ENCODE measurements around the gene TMEM229B.

The TMEM229B gene

DNA sequence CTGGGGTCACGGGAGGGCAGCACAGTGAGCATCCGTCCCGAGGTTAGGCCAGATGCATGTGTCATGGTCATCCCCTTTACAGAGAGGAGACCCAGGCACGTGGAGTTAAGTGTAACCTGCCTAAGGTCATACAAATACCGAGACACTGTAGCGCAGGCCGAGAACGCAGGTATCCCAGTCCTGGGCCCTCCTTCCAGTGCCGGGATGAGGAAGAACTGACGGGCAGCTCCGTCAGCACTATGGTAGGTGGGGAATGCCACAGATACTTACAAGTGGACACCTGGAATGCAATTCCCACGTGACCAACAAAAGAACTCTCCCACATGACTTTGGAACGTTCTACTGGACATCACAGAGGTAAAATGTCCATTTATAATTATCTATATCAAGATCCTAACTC lies 8.7 kb upstream of the TMEM229B start:
- H3K27me3 ChIP-seq (ENCODE audit: low read depth, low read length), result no peaks in the 10 kb centered on the region
- no peak overlapping the region for H3K4me3 ChIP-seq (ENCODE audit: low read depth in 1 of 2, low read length in 2 of 2)
- no peaks in the 10 kb centered on the region for H3K4me1 ChIP-seq (ENCODE audit: control insufficient read depth in 1 of 2, insufficient read depth in 2 of 2, low read length in 2 of 2)
- no peak overlapping the region for H3K27ac ChIP-seq (ENCODE audit: low read length)
- H3K36me3 ChIP-seq (ENCODE audit: control insufficient read depth in 1 of 2, insufficient read depth in 2 of 2, low read length in 2 of 2), result no peaks in the 10 kb centered on the region
- peaks cover 0 to 10% of the 10 kb centered on the region in 2 donors for H3K9me3 ChIP-seq (ENCODE audit: control insufficient read depth in 1 of 2, low read length in 2 of 2)

DNA sequence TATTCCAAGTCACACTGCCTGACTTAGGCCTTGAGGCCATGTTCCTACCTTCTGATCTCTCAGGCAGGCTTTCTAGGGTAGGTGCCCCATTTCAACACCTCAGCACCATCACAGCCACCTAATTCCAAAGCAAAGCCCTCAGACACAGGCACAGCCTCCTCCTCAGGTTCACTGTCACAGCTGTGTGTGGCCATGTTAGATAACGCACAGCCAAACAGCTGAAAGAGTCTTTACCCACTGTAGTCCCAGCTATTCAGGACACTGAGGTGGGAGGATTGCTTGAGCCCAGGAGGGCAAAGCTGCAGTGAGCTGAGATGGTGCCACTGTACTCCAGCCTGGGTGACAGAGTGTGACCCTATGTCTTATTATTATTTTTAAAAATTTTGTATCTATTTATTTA lies 7.3 kb upstream of the TMEM229B start:
- Histone ChIP-seq H3K4me3 (ENCODE audit: low read depth in 1 of 2, low read length in 2 of 2) (no peak overlapping the region), H3K27ac (ENCODE audit: low read length) (no peak overlapping the region), H3K27me3 (ENCODE audit: low read depth, low read length) (no peaks in the 10 kb centered on the region), H3K9me3 (ENCODE audit: control insufficient read depth in 1 of 2, low read length in 2 of 2) (peaks cover 0 to 10% of the 10 kb centered on the region in 2 donors), H3K4me1 (ENCODE audit: control insufficient read depth in 1 of 2, insufficient read depth in 2 of 2, low read length in 2 of 2) (no peaks in the 10 kb centered on the region), H3K36me3 (ENCODE audit: control insufficient read depth in 1 of 2, insufficient read depth in 2 of 2, low read length in 2 of 2) (no peaks in the 10 kb centered on the region)

DNA sequence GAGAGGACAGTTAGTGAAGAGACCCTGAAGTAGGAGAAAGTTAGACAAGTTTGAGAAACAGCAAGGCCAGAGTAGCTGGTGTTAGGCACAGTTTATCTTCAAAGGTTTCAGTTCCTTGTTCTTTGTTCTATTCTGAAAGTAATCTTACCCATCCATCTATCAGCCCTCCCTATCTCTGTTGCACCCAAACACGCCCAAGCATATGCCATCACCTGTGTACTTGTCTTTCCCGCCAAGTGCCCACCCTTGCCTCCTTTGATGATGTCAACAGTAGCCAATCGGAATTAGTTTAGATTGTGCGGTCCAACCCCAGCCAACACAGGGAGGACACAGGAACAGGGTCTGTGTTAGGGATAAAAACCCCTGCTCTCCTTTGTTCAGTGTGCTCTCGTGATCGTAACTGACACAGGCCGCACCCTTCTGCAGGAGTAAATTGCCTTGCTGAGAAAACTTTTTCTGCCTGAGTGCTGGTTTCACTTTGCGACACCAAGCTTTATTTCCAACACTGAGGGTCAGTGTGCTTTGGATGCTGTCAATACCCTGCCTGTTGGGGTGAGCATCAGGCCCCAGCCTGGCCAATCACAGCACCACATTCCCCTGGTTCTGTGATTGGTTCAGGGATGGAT lies 4.7 kb upstream of the TMEM229B start:
- Histone ChIP-seq H3K27me3 (ENCODE audit: low read depth, low read length) (no peaks in the 10 kb centered on the region), H3K9me3 (ENCODE audit: control insufficient read depth in 1 of 2, low read length in 2 of 2) (peaks cover 0 to 10% of the 10 kb centered on the region in 2 donors), H3K4me3 (ENCODE audit: low read depth in 1 of 2, low read length in 2 of 2) (no peak overlapping the region), H3K27ac (ENCODE audit: low read length) (no peak overlapping the region), H3K36me3 (ENCODE audit: control insufficient read depth in 1 of 2, insufficient read depth in 2 of 2, low read length in 2 of 2) (no peaks in the 10 kb centered on the region), H3K4me1 (ENCODE audit: control insufficient read depth in 1 of 2, insufficient read depth in 2 of 2, low read length in 2 of 2) (no peaks in the 10 kb centered on the region)

DNA sequence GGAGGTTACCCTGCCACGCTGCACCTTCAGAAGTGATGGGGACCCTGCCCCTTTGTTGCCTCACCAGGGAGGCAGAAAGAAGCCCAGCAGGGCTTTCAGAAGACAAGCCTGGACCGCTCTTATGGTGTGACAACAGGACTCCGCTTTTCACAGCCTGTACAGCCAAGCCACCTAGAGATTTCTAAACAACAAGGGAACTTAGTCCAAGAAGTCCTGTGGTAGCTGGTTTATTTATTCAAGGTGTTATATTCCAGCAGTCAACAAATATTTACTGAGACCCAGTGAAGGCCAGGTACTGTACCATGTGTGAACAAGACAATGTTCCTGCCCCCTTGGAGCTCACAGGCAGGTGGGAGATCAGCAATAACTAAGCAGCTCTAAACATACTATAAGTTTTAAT lies 4.0 kb upstream of the TMEM229B start:
- Histone ChIP-seq H3K4me1 (ENCODE audit: control insufficient read depth in 1 of 2, insufficient read depth in 2 of 2, low read length in 2 of 2) (no peaks in the 10 kb centered on the region), H3K36me3 (ENCODE audit: control insufficient read depth in 1 of 2, insufficient read depth in 2 of 2, low read length in 2 of 2) (no peaks in the 10 kb centered on the region), H3K27me3 (ENCODE audit: low read depth, low read length) (no peaks in the 10 kb centered on the region), H3K27ac (ENCODE audit: low read length) (no peak overlapping the region), H3K4me3 (ENCODE audit: low read depth in 1 of 2, low read length in 2 of 2) (no peak overlapping the region), H3K9me3 (ENCODE audit: control insufficient read depth in 1 of 2, low read length in 2 of 2) (peaks cover 0 to 10% of the 10 kb centered on the region in 2 donors)

DNA sequence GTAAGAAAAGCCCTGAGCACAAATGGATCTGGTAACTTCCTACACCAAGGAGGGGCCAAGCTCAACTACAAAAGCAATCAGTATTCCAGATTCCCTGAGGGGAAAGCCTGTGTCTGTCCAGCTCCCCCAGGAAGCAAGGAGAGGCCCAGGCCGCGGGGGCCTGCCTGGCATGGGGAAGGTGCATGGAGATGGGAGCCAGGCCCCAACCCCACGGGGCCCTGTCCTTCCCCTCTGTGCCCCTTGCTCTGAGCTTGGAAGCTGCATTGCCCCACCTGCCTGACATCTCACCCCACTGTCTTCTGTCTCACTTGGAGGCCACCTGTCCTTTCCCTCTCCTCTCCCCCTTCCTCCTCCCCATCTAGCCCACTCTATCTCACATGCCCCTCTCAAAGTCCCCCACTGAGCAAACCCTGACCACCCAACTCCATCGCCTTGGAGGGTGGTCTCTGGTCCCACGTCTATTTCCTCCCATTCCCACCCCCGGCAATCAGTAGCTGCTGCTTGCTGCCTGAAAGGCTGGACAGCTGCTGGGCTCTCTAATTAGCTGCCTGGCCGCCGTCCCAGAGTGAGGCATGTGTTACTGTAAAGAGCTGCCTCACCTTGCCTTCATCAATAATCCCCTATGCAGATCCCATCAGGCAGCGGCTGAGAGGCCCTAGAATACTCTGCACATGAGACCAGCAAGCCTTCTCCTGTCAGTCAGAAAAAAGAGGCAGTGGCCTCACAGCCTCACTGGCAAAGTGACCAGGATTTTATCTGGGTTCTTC lies 3.4 kb upstream of the TMEM229B start:
- no peaks in the 10 kb centered on the region for H3K27me3 ChIP-seq (ENCODE audit: low read depth, low read length)
- no peaks in the 10 kb centered on the region for H3K4me1 ChIP-seq (ENCODE audit: control insufficient read depth in 1 of 2, insufficient read depth in 2 of 2, low read length in 2 of 2)
- no peak overlapping the region for H3K4me3 ChIP-seq (ENCODE audit: low read depth in 1 of 2, low read length in 2 of 2)
- no peak overlapping the region for H3K27ac ChIP-seq (ENCODE audit: low read length)
- H3K36me3 ChIP-seq (ENCODE audit: control insufficient read depth in 1 of 2, insufficient read depth in 2 of 2, low read length in 2 of 2), result peaks cover 0 to under 1% of the 10 kb centered on the region in 2 donors
- peaks cover 0 to 10% of the 10 kb centered on the region in 2 donors for H3K9me3 ChIP-seq (ENCODE audit: control insufficient read depth in 1 of 2, low read length in 2 of 2)

DNA sequence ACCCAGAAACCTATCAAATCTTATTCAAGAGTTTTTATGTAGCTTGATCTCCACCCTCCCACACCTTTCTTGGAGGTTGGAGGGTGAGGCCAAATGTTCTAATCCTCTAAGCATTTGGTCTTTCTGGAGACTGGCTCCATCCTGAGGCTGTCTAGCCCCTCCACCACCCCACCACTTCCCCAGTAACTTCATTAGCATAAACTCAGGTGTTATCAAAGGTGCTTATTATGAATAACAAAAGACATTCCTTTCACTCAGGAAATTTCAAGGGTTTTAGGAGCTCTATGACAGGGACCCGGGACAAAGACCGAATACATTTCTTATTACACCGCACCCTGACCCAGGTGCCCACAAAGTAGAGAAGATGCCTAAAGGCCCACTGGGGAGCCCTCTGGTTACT lies 2.8 kb upstream of the TMEM229B start:
- H3K9me3 ChIP-seq (ENCODE audit: control insufficient read depth in 1 of 2, low read length in 2 of 2), result peaks cover 0 to 10% of the 10 kb centered on the region in 2 donors
- H3K27me3 ChIP-seq (ENCODE audit: low read depth, low read length), result no peaks in the 10 kb centered on the region
- H3K4me3 ChIP-seq (ENCODE audit: low read depth in 1 of 2, low read length in 2 of 2), result no peak overlapping the region
- H3K4me1 ChIP-seq (ENCODE audit: control insufficient read depth in 1 of 2, insufficient read depth in 2 of 2, low read length in 2 of 2), result no peaks in the 10 kb centered on the region
- peaks cover 0 to 4% of the 10 kb centered on the region in 2 donors for H3K36me3 ChIP-seq (ENCODE audit: control insufficient read depth in 1 of 2, insufficient read depth in 2 of 2, low read length in 2 of 2)
- no peak overlapping the region for H3K27ac ChIP-seq (ENCODE audit: low read length)

DNA sequence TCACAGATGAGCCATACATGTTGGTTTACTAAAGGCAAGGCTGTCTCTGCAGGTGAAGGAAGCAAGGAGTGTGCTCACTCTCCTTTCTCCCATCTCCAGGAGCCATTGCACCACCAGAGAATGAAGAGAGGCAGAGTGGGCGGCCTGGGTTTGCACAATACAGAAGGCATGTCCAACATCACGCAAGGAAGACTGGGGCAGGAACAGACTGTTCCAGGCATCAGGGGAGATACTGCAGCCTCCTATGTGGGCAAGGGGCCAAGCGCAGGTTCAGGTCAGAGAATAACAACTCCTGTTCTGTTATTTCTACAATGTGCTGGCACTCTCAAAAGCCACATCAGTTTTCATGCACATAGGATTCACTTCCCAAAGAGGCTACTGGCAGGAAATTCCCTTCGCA lies 1.7 kb upstream of the TMEM229B start:
- no peak overlapping the region for H3K27ac ChIP-seq (ENCODE audit: low read length)
- H3K4me3 ChIP-seq (ENCODE audit: low read depth in 1 of 2, low read length in 2 of 2), result no peak overlapping the region
- H3K36me3 ChIP-seq (ENCODE audit: control insufficient read depth in 1 of 2, insufficient read depth in 2 of 2, low read length in 2 of 2), result peaks cover 0 to 4% of the 10 kb centered on the region in 2 donors
- H3K27me3 ChIP-seq (ENCODE audit: low read depth, low read length), result no peaks in the 10 kb centered on the region
- peaks cover 0 to 10% of the 10 kb centered on the region in 2 donors for H3K9me3 ChIP-seq (ENCODE audit: control insufficient read depth in 1 of 2, low read length in 2 of 2)
- no peaks in the 10 kb centered on the region for H3K4me1 ChIP-seq (ENCODE audit: control insufficient read depth in 1 of 2, insufficient read depth in 2 of 2, low read length in 2 of 2)

DNA sequence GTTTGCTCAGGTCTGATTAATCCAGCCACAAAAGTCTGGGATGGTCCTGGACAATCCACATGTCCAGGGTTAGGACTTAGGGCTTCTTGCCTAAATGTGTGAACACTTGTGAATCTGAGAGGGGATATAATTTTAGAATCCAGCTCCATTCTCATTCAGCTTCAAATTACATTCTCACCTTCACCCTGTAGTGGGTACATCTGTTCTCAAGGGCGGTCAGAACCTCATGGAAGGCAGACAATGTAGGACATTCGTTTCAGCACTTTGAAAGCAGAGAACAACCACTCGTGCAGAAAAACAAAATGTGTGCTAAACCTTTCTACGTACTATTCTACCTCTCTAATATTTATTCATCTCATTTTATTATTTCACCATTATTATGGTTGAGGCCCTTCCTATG lies 1.2 kb downstream of the TMEM229B start:
- H3K27ac ChIP-seq (ENCODE audit: low read length), result no peak overlapping the region

DNA sequence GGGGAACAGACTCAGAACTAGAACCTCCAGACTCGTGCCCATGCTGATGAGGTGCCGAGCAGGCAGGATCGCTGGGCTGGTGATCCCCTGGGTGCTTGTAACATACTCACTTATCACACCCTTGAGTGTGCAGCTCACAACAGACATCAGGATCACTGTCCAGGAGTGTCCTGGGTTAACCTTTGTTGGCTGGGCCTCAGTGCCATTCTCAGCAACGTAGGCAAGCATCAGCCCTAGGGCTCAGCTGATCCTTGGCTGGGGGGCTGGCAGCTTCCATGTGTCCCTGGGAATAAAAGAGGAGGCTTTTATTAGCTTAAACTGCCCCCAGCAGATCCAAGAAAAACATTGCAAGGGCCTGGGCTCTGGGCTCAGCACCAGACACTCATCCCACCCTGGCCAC lies 1.6 kb downstream of the TMEM229B start:
- no peaks in the 10 kb centered on the region for H3K4me1 ChIP-seq (ENCODE audit: control insufficient read depth in 1 of 2, insufficient read depth in 2 of 2, low read length in 2 of 2)
- peaks cover 0 to 4% of the 10 kb centered on the region in 2 donors for H3K36me3 ChIP-seq (ENCODE audit: control insufficient read depth in 1 of 2, insufficient read depth in 2 of 2, low read length in 2 of 2)
- no peaks in the 10 kb centered on the region for H3K27me3 ChIP-seq (ENCODE audit: low read depth, low read length)
- H3K27ac ChIP-seq (ENCODE audit: low read length), result no peak overlapping the region
- no peak overlapping the region for H3K4me3 ChIP-seq (ENCODE audit: low read depth in 1 of 2, low read length in 2 of 2)
- no peaks in the 10 kb centered on the region for H3K9me3 ChIP-seq (ENCODE audit: control insufficient read depth in 1 of 2, low read length in 2 of 2)

More for the DNA sequence above, 1.2 kb downstream of the TMEM229B start:
- Histone ChIP-seq H3K36me3 (ENCODE audit: control insufficient read depth in 1 of 2, insufficient read depth in 2 of 2, low read length in 2 of 2) (peaks cover 0 to 4% of the 10 kb centered on the region in 2 donors), H3K27me3 (ENCODE audit: low read depth, low read length) (no peaks in the 10 kb centered on the region), H3K4me3 (ENCODE audit: low read depth in 1 of 2, low read length in 2 of 2) (no peak overlapping the region), H3K4me1 (ENCODE audit: control insufficient read depth in 1 of 2, insufficient read depth in 2 of 2, low read length in 2 of 2) (no peaks in the 10 kb centered on the region), H3K9me3 (ENCODE audit: control insufficient read depth in 1 of 2, low read length in 2 of 2) (no peaks in the 10 kb centered on the region)

DNA sequence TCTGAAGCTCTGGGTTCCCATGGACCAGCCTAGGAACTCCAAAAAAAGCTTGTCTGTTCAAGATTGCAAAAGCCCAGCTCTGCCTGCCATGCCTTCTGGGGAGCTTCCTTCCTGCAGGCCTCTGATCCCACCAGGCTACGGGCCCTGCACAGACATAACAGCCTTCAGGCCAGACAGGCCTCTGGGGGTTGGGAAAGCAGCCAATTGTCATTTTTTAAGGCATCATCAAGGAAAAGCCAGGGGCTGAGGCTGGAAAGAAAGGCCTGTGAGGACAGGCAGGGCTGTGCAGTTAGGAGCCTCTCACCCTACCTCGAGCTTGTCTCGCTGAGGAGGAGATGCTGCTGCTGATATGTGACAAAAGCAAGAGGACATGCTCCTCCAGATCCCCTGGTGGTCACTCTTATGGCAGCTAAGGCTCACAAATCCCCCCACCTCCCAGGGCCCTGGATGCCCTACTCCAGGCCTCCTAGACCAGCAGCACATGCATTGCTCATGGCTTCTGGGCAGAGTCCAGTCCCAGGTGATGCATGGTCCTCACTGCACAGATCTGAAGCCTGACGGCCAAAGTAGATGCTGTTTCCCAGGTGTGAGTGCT lies 2.9 kb downstream of the TMEM229B start:
- Histone ChIP-seq H3K9me3 (ENCODE audit: control insufficient read depth in 1 of 2, low read length in 2 of 2) (no peaks in the 10 kb centered on the region), H3K4me3 (ENCODE audit: low read depth in 1 of 2, low read length in 2 of 2) (no peak overlapping the region), H3K27ac (ENCODE audit: low read length) (no peak overlapping the region), H3K27me3 (ENCODE audit: low read depth, low read length) (no peaks in the 10 kb centered on the region), H3K4me1 (ENCODE audit: control insufficient read depth in 1 of 2, insufficient read depth in 2 of 2, low read length in 2 of 2) (no peaks in the 10 kb centered on the region), H3K36me3 (ENCODE audit: control insufficient read depth in 1 of 2, insufficient read depth in 2 of 2, low read length in 2 of 2) (peaks cover 0 to 4% of the 10 kb centered on the region in 2 donors)

DNA sequence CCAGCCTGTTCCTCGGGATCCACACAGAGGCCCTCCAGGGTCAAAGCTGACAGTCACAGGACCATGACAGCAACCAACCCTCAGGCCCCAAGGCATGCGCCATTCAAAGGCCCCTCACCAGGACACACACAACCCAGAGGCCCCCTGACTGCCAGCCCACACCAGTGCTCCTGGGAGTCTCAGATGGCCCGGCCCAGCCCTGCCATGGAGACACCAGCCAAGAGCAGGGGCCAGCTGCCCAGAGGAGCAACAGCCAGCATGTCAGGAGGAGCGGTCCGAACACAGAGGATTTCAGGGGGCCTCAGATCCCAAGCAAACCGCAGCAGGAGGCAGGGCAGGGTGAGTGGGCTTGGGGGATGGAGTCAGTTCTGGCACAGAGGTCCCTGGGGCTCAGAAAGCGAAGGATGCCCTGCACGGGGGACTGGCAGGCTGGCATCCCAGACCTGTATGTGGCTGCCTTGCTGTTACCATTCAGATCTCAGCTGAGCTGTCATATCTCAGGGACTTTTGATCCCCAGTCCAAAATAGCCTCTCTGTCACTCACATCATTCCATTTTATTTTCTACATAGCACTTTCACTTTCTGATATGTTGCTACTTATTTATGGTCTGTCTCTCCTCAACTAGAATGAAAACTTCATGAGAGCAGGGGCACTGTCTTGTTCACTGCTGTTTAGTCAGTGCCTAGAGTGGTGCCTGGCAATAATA lies 4.8 kb downstream of the TMEM229B start:
- Histone ChIP-seq H3K9me3 (ENCODE audit: control insufficient read depth in 1 of 2, low read length in 2 of 2) (no peaks in the 10 kb centered on the region), H3K27me3 (ENCODE audit: low read depth, low read length) (no peaks in the 10 kb centered on the region), H3K27ac (ENCODE audit: low read length) (no peak overlapping the region), H3K4me1 (ENCODE audit: control insufficient read depth in 1 of 2, insufficient read depth in 2 of 2, low read length in 2 of 2) (no peaks in the 10 kb centered on the region), H3K4me3 (ENCODE audit: low read depth in 1 of 2, low read length in 2 of 2) (no peak overlapping the region), H3K36me3 (ENCODE audit: control insufficient read depth in 1 of 2, insufficient read depth in 2 of 2, low read length in 2 of 2) (peaks cover 0 to 4% of the 10 kb centered on the region in 2 donors)

Data from muscle layer of duodenum (tissue), 2 donors.